Mesothelial cell of epicardium (in vitro differentiated cells): ENCODE data around the gene ACOT7. TPM values are rescaled to one million over a fixed set of nuclear protein-coding genes. Genes with fewer than 3 reads are reported as not detected.
A peak's percentile ranks its signal among the peaks of the same experiment; 100 is the strongest.

Experiments
- DNase-seq, 2 experiments: peaks; one replicate each; pipeline ENCODE4 v3.0.0; 2021; ENCODE audit warnings: low spot score in 2 of 2; ENCODE audit not compliant: unreplicated experiment in 2 of 2
- H3K27ac Mint-ChIP-seq: 2 replicates; pipeline ENCODE4 v1.8.0; 2021; ENCODE audit warnings: mixed read lengths
- H3K27me3 Mint-ChIP-seq: 2 replicates; pipeline ENCODE4 v1.8.0; 2021; ENCODE audit warnings: low read depth, mixed read lengths
- H3K36me3 Mint-ChIP-seq: 2 replicates; pipeline ENCODE4 v1.8.0; 2021; ENCODE audit warnings: mixed read lengths
- H3K4me1 Mint-ChIP-seq: 2 replicates; pipeline ENCODE4 v1.8.0; 2021; ENCODE audit warnings: mixed read lengths
- H3K4me3 Mint-ChIP-seq: 2 replicates; pipeline ENCODE4 v1.8.0; 2021; ENCODE audit warnings: mild to moderate bottlenecking, moderate library complexity, mixed read lengths
- H3K9me3 Mint-ChIP-seq: 2 replicates; pipeline ENCODE4 v1.8.0; 2021; ENCODE audit warnings: mixed read lengths
- total RNA-seq: library from RNA; stranded (reverse); gene quantifications from 3 replicates; pipeline ENCODE4 v1.2.1, GENCODE V29; 2021
- TF ChIP-seq, protein P1 (sequence below): fragments of 200-600 bp; sonication (generic); IDR thresholded peaks from one replicate; pipeline ENCODE4 v1.5.0; 2021; ENCODE audit warnings: antibody characterized with exemption; ENCODE audit not compliant: unreplicated experiment

The ACOT7 gene
- total RNA-seq, 1 donor from 2014 or later = 20.3 TPM

DNA sequence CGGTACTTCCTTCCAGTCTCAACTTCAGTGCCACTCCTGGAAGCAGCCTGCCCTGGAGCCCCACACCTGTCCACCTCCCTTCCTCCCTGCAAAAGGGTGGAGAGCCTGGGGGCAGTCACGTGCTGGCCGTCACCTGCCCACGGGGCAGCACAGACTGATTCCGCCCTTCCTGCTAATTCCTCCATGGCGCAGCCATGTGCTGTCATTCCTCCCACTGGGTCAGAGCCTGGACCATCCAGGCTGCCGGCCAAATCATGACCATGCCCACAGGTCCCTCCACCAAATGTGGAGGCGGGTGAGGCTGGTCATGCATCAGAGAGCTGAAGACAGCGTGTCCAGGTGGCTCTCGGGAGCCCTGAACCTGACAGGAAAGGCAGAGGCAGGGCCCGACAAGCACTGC is 108.2 kb downstream of the ACOT7 start:
- H3K27me3 Mint-ChIP-seq = no peaks in the 10 kb centered on the region
- H3K27ac Mint-ChIP-seq = no peak overlapping the region
- TF ChIP-seq, protein P1, sequence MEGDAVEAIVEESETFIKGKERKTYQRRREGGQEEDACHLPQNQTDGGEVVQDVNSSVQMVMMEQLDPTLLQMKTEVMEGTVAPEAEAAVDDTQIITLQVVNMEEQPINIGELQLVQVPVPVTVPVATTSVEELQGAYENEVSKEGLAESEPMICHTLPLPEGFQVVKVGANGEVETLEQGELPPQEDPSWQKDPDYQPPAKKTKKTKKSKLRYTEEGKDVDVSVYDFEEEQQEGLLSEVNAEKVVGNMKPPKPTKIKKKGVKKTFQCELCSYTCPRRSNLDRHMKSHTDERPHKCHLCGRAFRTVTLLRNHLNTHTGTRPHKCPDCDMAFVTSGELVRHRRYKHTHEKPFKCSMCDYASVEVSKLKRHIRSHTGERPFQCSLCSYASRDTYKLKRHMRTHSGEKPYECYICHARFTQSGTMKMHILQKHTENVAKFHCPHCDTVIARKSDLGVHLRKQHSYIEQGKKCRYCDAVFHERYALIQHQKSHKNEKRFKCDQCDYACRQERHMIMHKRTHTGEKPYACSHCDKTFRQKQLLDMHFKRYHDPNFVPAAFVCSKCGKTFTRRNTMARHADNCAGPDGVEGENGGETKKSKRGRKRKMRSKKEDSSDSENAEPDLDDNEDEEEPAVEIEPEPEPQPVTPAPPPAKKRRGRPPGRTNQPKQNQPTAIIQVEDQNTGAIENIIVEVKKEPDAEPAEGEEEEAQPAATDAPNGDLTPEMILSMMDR = no peak
- H3K36me3 Mint-ChIP-seq = no peaks in the 10 kb centered on the region
- H3K4me1 Mint-ChIP-seq = no peaks in the 10 kb centered on the region
- DNase-seq = no peak
- H3K4me3 Mint-ChIP-seq = no peak overlapping the region
- no peaks in the 10 kb centered on the region for H3K9me3 Mint-ChIP-seq

DNA sequence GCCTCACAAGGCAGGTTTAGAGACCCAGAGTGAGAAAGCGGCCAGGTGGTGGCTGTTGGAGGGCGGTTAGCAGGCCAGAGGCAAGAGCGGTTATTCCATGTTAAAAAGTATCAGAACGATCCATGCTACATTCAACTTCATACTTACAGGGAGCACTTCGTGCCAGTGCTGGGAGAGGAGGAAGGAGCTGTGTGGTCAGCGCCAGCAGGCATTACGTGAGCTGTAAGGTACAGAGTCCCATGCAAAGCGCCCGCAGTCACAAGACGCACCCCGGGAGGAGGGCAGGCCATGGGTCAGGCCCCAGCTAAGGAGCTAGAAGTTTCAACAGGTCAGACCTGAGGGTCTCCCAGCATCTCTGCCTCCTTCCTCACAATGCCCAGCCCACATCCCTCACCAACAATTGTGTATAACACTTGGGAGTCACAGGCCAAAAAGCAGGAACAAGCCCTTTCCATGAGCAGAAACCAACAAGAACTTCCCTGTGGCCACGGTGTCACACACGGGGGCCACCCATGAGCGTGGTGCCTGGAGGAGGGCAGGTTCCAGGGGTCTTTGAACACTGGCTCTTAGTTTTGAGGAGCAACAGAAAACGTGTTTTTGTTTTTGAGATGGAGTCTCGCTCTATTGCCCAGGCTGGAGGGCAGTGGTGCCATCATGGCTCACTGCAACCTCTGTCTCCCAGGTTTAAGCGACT is 110.8 kb downstream of the ACOT7 start:
- Mint-ChIP-seq H3K27ac (no peak overlapping the region), H3K9me3 (no peaks in the 10 kb centered on the region), H3K4me1 (no peaks in the 10 kb centered on the region), H3K36me3 (no peaks in the 10 kb centered on the region), H3K27me3 (no peaks in the 10 kb centered on the region), H3K4me3 (no peak overlapping the region)
- no peak for DNase-seq
- TF ChIP-seq, protein P1 = no peak

DNA sequence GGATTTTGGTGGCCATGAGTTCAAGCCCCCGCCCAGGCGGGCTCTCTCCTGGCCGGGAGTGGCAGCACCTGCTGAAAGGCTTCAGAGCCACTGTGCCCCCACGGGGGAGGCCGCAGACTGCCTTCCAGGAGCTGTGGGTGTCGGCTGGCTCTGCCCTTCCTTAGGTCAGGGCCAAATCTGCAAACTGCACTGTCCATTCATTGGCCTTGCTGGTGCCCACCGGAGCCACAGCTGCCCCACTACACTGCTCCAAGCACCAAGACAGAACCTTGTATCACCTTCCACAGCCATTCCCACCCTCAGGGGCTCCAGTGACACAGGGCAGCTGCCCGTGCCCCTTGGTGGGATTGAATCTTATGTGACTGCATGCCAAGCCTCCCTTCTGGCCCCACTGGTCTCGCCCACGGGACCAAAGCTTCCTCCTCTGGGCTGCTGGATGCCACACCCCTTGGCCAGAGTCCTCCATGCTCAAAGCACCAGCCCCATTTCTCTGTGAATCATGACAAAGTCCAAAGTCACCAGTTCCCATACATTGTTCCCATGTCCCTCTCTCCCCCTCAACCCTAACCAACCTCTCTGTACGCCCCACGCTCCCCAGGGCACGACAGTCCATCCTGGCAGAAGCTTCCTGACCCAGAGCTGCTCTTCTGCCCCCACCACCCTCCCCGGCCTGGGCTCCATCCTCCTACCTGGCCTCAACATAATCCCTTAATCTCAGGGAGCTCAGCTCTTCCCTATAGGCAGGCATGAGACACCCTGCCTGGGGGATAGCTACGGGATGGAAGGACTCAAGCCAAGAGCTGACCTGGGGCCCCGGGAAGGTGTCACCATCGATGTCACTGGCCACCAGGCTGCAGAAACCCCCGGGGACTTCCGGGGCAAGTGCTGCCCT is 111.8 kb downstream of the ACOT7 start:
- TF ChIP-seq, protein P1 = no peak
- Mint-ChIP-seq H3K9me3 (no peaks in the 10 kb centered on the region), H3K4me1 (no peaks in the 10 kb centered on the region), H3K36me3 (no peaks in the 10 kb centered on the region), H3K27ac (no peak overlapping the region), H3K4me3 (no peak overlapping the region), H3K27me3 (no peaks in the 10 kb centered on the region)
- no peak for DNase-seq

DNA sequence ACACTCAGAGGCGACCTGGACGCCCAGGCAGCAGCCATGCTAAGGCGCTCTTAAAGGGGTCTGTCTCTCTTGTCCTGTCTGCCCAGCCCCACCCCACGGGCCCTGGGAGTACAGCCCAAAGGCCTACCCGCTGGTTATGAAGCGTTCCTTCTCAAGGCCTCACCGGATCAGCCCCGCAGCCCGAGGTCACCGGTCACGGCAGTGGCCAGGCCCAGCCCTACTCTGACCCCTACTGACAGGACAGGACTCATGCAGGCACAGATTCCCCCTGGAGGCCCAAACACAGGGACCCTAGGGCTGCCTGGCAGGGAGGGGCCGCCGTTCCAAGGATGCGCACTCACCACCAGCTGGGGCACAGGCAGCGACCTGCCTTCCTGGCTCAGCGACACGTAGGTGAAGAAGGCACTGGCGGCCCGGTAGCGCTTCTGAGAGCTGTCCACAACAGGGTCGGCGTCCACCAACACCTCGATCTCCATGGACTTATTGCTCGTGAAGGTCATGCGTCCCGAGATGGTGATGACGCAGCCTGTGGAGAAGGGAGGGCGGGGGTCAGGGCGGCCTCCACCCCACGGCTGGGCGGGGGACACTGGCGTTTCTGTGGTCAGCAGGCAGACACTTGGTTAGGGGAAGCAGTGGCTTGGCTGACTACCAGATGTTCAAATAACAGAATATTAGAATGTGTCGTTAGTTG is 112.7 kb downstream of the ACOT7 start:
- no peaks in the 10 kb centered on the region for H3K9me3 Mint-ChIP-seq
- H3K36me3 Mint-ChIP-seq = no peaks in the 10 kb centered on the region

DNA sequence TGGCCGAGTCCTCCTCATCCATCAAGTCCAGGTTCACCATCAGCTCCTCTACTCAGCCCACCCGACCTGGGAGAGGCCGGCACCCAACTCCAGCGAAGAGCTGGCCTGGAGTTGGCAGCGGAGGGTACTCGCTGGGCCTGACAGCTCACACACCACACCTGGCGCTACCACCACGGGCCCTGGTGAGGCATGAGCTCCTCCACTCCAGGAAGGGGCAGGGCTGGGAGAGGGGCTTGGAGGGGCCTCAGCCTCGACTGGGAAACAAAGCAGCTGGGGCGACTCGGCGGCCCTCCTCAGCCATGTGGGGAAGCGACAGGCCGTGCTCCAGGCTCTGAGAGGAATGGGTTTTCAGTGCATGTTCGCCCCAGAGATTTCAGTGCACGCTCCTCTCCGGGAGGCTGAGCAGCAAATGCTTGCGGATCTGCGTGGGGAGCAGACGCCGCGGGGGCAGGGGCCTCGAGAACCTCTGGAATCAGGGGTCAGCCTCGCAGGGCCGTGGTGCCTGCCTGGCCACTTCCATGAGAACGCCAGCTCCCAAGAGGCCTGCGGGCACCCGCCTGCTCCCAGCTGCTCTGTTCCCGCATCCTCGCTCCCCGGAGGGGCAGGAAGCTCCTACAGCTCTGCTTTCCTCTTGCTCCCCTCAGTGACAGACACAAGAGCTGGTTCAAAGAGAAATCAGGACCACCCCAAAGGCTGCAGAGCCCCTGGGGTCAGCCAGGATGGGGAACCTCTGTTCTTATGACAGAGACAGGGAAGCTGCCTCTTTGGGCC is 113.8 kb downstream of the ACOT7 start:
- Mint-ChIP-seq H3K27ac (no peak overlapping the region), H3K4me3 (no peak overlapping the region), H3K27me3 (no peaks in the 10 kb centered on the region), H3K4me1 (peaks cover 9% of the 10 kb centered on the region), H3K36me3 (no peaks in the 10 kb centered on the region), H3K9me3 (no peaks in the 10 kb centered on the region)
- DNase-seq = no peak
- TF ChIP-seq, protein P1 = no peak

More for the DNA sequence above, 112.7 kb downstream of the ACOT7 start:
- no peak overlapping the region for H3K4me3 Mint-ChIP-seq
- DNase-seq = no peak
- no peak overlapping the region for H3K27ac Mint-ChIP-seq
- H3K4me1 Mint-ChIP-seq = peaks cover 8% of the 10 kb centered on the region
- H3K27me3 Mint-ChIP-seq = no peaks in the 10 kb centered on the region
- TF ChIP-seq, protein P1 = peak; percentile 14
